HG03025 (cell line): Measurements from ENCODE around the gene CELSR2.
"Not testable (repeated sequence)": the region's sequence is repeated elsewhere in the genome, so short reads cannot be mapped to it uniquely, and the experiment has no call there.

ENCODE experiments used
- ATAC-seq: cut with Tn5 transposase; IDR thresholded peaks from one replicate; pipeline ENCODE4 v1.9.1; 2021; ENCODE audit warnings: mild to moderate bottlenecking, moderate library complexity; ENCODE audit not compliant: unreplicated experiment, low FRiP score

Gene CELSR2, protein sequence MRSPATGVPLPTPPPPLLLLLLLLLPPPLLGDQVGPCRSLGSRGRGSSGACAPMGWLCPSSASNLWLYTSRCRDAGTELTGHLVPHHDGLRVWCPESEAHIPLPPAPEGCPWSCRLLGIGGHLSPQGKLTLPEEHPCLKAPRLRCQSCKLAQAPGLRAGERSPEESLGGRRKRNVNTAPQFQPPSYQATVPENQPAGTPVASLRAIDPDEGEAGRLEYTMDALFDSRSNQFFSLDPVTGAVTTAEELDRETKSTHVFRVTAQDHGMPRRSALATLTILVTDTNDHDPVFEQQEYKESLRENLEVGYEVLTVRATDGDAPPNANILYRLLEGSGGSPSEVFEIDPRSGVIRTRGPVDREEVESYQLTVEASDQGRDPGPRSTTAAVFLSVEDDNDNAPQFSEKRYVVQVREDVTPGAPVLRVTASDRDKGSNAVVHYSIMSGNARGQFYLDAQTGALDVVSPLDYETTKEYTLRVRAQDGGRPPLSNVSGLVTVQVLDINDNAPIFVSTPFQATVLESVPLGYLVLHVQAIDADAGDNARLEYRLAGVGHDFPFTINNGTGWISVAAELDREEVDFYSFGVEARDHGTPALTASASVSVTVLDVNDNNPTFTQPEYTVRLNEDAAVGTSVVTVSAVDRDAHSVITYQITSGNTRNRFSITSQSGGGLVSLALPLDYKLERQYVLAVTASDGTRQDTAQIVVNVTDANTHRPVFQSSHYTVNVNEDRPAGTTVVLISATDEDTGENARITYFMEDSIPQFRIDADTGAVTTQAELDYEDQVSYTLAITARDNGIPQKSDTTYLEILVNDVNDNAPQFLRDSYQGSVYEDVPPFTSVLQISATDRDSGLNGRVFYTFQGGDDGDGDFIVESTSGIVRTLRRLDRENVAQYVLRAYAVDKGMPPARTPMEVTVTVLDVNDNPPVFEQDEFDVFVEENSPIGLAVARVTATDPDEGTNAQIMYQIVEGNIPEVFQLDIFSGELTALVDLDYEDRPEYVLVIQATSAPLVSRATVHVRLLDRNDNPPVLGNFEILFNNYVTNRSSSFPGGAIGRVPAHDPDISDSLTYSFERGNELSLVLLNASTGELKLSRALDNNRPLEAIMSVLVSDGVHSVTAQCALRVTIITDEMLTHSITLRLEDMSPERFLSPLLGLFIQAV (N-terminal part only)

DNA sequence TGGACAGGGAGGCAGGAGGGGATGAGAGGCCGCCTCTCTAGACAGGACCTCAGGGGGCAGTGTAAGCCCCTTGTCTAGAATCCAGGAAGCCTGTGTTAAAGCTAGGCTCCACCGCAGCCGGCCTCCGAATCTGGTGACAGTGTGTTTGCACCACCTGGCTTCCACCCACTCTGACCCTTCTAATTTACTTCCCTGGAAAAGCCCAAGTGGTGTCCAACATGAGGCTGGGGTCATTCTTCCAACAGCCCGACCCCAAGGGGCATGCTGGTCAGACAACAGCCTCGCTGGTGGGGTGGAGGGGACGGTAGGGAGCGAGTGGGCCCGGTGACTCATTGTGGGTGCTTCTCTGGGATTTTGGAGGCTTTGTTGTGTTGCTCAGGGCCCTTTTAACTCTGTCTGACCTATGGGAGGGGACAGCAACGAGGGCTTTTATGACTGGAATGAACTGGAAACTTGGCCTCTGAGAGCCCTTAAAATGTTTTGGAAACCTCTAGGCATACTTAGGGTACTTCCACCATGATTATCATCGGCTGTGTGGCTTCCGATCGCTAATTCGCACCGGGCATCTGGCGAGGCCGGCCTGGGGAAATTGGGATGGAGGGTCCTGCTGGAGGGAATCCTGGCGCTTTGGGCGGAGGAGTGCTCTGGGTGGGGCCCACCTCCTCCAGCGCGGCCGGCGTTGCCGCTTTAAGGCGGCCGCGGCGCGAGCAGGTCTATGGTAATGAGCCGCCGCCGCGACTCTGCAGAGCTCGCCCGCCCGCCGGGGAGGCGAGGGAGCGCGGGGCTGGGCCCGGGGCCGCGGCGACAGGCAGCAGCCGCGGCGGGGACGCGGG, at the start of gene CELSR2:
TSS of gene CELSR2 (plus strand) at position 743 of the 833 bp plus-strand sequence. CDS start 541 bp downstream, outside the sequence.
- peak; percentile 53 for ATAC-seq

DNA sequence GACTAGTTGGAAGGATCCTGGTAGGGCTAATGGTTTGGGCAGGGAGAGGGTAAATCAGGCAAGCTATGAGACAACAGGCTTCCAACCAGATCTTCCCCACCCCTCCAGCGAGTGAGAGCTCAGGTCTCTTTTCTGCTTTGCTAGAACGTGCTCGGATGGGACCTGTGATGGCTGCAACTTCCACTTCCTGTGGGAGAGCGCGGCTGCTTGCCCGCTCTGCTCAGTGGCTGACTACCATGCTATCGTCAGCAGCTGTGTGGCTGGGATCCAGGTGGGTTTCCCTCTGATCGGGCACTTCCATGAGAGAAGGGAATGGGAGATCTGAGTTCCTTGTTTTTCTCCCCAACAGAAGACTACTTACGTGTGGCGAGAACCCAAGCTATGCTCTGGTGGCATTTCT, 49.6 kb upstream of the CELSR2 start:
- ATAC-seq, result no peak

DNA sequence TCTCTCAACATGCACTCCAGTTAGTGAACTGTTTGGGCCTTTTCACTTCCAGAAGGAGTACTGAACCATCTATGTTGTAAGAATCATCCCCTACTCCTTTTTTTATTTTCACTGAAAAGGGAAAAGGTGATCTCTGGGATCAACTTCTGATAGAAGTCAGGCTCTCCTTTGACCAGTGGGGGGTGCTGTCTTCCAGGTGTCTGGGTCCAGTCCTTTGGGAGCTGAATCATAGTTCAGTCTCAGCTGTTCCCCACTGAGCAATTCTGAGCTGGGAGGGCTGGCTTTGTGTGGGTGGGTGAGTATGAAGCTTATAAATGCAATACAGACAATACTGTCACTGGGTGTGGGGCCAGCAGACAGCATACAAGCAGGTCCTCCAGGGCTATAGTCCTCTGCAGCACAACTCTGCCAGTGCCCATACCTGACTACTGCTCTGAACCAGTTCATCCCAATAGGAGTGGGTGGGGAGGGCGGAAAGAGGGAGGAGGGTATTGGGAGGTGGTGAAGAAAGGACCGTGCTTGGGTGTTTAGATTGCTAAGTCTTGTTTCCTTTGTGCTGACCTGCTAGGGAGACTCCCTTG, 48.1 kb upstream of the CELSR2 start:
- ATAC-seq, result no peak

DNA sequence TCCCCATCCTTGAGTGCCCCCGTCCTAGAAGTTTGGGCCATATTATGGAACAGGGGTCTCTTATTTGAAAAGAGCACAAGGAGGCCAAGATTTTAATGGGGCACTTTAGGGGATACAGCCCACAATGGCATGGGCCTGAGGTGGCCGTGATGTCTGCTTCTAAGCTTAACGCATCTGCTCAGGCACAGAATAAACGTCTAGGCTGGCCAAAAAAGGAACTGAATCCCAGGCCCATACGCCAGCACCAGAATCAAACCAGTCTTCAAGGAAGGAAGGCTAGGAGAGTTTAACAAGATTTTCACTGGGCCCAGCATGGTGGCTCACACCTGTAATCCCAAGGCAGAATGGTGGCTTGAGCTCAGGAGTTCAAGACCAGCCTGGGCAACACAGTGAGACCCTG, 44.9 kb upstream of the CELSR2 start:
- no peak for ATAC-seq

DNA sequence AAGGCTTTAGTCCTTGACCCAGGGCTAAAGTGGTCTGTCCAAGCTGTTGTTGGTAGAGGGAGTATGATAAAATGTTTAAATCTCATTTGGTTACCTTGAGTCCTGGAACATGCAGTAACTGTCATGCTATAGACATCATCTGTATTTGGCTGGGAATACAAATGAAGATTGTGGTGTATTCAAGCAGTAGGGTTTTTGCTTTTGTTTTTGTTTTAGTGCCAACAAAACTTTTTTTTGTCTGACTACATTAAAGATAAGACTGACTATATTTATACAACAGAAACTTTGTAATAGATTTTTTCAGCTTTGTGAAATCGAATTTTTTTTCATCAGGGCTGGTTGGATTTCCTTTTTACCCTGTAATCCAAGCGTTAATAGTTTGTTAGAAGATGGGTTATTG, 43.0 kb upstream of the CELSR2 start:
- ATAC-seq, result no peak

DNA sequence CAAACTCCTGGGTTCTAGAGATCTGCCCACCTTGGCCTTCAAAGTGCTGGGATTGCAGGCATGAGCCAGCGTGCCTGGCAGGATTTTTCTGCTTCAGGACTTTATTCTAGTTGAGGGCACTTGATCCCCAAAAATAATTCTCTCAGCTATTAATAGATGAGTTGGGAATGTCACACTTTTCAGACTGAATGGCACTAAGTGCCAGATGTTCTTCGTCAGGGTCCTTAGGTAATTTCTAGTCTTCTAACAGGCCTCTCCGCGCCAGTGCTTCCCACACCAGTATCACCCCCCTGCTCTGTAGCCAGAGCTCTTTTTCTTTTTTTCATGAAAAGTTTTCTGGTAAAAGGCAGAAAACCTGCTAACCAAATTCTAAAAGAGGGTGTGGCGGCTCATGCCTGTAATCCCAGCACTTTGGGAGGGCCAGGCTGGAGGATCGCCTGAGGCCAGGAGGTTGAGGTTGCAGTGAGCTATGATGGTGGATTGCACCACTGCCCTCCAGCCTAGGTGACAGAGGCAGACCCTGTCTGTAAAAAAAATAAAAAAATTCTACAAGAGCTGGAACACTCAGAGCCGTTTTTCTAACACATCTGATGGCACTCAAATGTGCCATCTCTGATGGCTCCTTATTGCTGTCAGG, 41.8 kb upstream of the CELSR2 start:
- ATAC-seq, result no peak

DNA sequence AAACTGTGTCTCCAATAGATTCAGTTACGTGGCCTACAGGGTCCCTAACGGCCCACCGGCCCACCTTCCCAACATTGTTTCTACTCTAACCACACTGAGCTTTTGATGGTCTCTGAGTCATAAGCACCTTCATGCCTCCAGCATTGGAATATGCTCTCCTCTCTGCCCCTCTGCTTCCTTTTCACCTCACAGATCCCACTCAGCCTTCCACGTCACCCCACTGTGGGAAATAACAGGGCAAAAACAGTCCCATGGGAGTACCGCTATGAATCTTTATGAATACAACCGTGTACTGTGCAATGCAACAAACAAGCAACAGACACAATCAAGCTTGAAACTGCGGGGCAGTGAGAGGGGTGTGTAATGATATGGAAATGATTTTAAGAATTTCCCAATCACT, 40.9 kb upstream of the CELSR2 start:
- no peak for ATAC-seq

DNA sequence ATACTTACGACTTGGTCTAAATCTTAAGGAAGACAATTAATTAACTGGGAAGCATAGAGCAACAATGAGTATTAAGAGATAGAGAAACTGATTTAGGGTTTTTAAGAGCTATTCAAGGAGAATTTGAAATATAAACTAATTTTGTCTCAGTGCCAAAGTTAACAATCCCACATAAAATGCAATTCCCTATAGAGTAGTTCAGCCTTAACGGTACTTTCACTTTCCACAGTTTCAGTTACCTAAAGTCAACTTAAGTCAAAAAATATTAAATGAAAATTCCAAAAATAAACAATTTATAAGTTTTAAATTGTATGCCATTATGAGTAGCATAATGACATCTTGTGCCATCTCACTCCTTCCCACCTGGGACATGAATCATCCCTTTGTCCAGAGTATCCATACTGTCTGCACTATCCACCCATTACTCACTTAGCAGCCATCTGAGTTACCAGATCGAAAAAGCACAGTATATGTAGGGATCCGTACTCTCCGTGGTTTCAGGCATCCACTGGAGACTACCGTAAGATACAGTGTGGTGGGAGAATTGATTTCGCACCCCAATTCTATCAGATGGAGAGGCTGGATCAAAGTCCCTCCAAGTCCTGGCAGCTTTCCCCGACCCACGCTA, 40.4 kb upstream of the CELSR2 start:
- no peak for ATAC-seq

DNA sequence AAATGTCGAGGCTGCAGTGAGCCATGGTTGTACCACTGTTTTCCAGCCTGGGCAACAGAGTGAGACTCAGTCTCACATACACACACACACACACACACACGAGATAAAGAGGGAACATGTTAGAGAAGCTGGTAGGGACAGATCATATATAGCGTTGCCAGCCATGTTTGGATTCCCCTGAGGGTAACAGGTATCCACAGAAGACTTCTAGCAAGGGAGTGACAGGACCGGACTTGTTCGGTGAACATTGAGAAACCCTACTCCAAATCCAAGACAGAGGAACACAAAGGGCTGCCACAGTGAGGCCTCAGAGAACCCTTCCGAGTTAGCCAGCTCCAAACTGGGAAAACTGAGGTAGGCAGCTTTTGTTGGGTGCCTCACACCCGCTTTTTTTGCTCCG, 39.3 kb upstream of the CELSR2 start:
- ATAC-seq, result no peak

DNA sequence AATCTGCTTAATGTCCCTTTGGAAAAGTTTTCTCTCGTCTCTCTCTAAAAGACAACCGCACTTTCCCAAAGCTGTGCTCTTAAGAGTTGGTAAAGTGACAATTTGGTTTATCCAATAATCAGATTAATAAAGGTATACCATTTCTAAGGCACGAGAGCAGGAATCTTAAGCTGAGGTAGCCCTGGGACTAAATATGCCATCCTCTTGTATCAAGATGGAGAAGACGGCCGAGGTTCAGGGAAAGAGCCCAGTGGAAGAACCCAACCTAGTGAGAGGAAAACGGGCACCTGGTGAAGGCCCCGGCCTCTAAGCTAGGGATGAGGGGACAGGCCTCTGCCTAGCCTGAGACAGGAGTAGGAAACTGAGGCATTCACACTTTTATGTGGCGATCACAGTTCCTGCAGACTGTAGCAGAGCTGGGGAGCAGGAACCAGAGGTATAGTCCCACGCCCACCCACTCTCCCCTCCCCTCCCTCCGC, 36.0 kb upstream of the CELSR2 start:
- no peak for ATAC-seq

DNA sequence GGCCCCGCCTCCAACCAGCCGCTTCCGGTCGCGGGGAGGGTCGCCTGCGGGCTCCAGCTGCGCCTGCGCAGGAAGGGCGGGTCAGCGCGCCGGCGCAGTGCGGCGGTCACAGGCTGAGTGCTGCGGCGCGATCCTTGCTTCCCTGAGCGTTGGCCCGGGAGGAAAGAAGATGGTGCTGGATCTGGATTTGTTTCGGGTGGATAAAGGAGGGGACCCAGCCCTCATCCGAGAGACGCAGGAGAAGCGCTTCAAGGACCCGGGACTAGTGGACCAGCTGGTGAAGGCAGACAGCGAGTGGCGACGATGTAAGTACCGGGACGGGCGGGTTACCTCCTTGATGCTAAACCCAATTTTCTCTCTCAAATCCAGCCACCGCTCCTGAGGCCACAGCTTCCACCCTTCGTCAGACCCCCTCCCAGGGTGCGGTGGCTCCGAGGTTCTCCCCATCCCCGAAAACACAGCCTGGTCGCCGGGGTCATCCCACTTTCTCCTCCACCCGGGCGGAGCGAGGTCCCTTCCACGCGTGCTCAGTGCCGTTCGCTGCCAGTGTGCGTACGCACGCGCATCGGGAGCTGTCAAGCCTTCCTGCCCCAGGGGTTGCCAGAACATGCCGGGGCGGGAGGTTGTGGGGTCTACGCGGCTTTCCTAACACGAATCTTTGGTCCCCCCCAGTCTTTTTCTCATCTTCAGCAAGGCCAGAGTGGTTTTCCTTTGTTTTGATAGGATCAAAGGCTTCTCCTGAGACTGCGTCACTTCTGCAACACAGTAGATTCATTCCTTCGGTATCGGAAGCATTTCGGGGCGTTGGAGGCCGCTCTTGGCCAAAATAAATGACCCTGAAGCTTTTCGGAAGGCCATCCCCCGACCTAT, 35.3 kb upstream of the CELSR2 start, which contains the start of gene SARS1:
TSS of gene SARS1 (plus strand) at position 95 of the 870 bp plus-strand sequence. CDS start at position 170, 75 bp downstream.
- ATAC-seq, result peak; percentile 78

DNA sequence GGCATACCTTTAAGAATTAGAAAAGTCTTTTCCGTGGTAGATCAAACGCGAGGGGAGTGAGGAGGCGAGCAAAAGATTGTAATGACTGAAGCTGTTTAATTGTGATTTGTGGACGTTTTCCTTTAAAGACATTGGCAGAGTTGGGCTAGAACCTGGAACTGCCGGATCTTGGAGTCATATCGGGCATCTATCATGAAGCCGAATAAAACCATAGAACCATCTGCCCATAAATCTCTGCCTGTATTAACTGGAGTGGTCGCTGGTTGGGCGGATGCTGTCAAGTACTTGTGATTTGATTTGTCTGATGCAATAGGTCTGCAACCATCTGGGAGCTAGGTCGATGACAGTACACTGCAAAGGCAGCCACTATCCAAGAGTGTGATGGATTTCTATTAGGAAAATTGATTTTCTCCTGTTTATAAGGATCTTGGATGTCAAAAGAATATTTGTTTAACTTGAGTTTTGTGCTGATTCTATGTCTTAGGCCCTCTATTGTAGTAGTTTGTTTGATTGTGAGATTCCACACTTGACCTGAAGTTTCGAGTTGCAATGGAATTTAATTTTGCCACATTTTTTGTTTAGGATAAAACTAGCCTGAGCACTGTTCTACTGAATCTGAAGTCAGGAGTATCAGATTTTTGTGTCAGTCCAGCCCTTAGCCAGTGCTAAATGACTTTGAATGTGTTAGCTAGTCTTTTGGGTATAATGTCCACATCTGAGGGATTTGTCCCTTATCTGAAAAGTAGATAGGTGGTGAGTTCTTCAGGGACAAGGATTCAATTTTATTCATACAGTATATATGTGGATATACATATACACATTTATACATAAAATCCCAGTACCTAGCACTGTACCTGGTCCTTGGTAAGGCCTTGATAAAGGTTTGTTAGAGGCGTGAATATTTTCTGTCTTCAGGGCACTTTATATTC, 34.4 kb upstream of the CELSR2 start:
- ATAC-seq, result no peak

DNA sequence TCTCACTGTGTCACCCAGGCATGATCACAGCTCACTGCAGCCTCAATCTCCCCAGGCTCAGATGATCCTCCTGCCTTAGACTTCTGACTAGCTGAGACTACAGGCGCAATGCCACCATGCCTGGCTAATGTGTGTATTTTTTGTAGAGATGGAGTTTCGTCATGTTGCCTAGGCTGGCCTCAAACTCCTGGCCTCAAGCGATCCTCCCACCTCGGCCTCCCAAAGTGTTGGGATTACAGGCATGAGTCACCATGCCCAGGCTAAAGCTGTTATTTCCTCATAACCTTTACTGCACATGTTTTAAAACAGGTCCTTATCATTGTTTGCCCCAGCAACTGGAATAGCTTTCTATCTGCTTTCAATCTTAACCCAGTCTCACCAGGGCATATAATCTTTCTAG, 32.7 kb upstream of the CELSR2 start:
- ATAC-seq, result no peak

DNA sequence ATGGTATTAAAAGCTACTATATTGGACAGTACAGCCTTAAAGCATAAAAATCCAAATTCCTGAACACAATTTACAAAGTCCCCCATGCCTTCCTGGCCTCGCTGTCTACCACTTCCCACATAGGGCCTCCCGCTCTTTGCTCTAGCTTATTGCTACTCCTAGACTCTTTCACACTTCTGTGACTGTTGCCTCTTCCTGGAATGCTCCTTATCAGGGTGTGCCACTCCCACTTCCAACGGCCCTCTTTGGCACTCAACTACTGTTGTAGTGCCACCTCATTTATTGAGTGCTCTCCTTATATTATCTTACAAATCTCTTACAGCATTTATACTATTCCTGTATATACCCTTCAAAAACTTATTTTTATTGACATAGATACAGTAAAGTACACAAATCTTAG, 30.8 kb upstream of the CELSR2 start:
- no peak for ATAC-seq

DNA sequence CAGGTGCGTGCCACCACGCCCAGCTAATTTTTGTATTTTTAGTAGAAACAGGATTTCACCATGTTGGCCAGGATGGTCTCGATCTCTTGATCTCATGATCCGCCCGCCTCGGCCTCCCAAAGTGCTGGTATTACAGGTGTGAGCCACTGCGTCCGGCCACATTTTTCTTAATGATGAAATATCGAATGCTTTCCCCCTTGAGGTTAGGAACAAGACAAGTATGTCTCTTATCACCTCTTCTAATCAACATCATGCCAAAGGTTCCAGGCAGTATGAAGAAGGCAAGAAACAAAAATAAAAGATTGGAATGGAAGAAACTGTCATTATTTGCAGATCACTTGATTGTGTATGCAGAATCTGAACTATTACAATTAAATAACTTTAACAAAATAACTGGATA, 28.1 kb upstream of the CELSR2 start:
- ATAC-seq, result not testable (repeated sequence)

DNA sequence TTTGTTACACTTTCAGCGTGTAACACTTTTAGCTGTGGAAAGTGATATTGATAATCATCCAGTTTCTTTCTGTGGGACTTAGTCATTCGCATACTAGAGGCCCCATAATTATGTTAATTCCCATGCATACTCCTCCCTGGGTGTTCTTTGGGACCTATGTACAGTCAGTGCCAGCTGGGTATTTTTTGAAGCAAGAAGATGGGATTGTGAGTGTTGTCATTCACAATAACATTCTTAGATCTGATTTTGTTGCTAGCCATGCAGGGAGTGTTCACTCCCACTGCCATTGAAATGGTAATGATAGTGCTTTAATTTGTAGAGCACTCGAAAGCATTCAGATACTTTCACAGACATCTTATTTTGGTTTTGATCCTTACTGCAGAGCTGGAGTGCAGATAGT, 24.0 kb upstream of the CELSR2 start:
- ATAC-seq, result no peak
